HFFc6 (cell line): ENCODE data around the gene PTPRM. TPM values are rescaled to one million over a fixed set of nuclear protein-coding genes. Genes with fewer than 3 reads are reported as not detected.

Source experiments
- DNase-seq: peaks from one replicate; pipeline ENCODE4 v3.0.0-alpha.2; 2018
- H3K27ac Mint-ChIP-seq: 2 replicates; pipeline ENCODE4 v1.8.0; 2020; ENCODE audit warnings: mild to moderate bottlenecking, mixed read lengths
- H3K27me3 Mint-ChIP-seq: 2 replicates; pipeline ENCODE4 v1.8.0; 2021; ENCODE audit warnings: mild to moderate bottlenecking, moderate library complexity, mixed read lengths; ENCODE audit not compliant: insufficient read depth
- H3K36me3 Mint-ChIP-seq: 2 replicates; pipeline ENCODE4 v1.8.0; 2021; ENCODE audit warnings: low read depth, mixed read lengths
- H3K4me1 Mint-ChIP-seq: 2 replicates; pipeline ENCODE4 v1.8.0; 2020; ENCODE audit warnings: low read depth, mixed read lengths
- H3K4me3 Mint-ChIP-seq: 2 replicates; pipeline ENCODE4 v1.8.0; 2020; ENCODE audit warnings: mild to moderate bottlenecking, moderate library complexity, mixed read lengths
- H3K9me3 Mint-ChIP-seq: 2 replicates; pipeline ENCODE4 v1.8.0; 2020; ENCODE audit warnings: mild to moderate bottlenecking, mixed read lengths
- total RNA-seq, 6 experiments: library from RNA; stranded (reverse); fragmentation: NEBNext Ultra II Directional; extraction: Animal tissue kit (Norgen Biotek cat#: 25700); gene quantifications; 2 replicates in 1 of 6; 3 replicates in 5 of 6; pipeline ENCODE4 v1.2.3, GENCODE V29; 2021
- TF ChIP-seq, protein P1 (sequence below): fragments of 200-600 bp; sonication (generic); IDR thresholded peaks from 2 replicates; pipeline ENCODE4 v1.5.0; 2021; ENCODE audit warnings: antibody characterized with exemption, mild to moderate bottlenecking

Gene PTPRM
- total RNA-seq, 6 experiments from 2014 or later, result 39.4 to 49.8 (median 43.8) TPM

GRCh38 chr18:7824970-7825369 is 257.9 kb downstream of the PTPRM start:
- TF ChIP-seq, protein P1, sequence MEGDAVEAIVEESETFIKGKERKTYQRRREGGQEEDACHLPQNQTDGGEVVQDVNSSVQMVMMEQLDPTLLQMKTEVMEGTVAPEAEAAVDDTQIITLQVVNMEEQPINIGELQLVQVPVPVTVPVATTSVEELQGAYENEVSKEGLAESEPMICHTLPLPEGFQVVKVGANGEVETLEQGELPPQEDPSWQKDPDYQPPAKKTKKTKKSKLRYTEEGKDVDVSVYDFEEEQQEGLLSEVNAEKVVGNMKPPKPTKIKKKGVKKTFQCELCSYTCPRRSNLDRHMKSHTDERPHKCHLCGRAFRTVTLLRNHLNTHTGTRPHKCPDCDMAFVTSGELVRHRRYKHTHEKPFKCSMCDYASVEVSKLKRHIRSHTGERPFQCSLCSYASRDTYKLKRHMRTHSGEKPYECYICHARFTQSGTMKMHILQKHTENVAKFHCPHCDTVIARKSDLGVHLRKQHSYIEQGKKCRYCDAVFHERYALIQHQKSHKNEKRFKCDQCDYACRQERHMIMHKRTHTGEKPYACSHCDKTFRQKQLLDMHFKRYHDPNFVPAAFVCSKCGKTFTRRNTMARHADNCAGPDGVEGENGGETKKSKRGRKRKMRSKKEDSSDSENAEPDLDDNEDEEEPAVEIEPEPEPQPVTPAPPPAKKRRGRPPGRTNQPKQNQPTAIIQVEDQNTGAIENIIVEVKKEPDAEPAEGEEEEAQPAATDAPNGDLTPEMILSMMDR, result no peak
- Mint-ChIP-seq H3K36me3 (no peaks in the 10 kb centered on the region), H3K27ac (no peak overlapping the region), H3K27me3 (no peaks in the 10 kb centered on the region), H3K4me3 (no peak overlapping the region), H3K4me1 (no peaks in the 10 kb centered on the region), H3K9me3 (no peaks in the 10 kb centered on the region)
- DNase-seq, result no peak

GRCh38 chr18:7830468-7830867 is 263.4 kb downstream of the PTPRM start:
- TF ChIP-seq, protein P1, result no peak
- Mint-ChIP-seq H3K9me3 (no peaks in the 10 kb centered on the region), H3K27ac (no peak overlapping the region), H3K4me3 (no peak overlapping the region), H3K4me1 (no peaks in the 10 kb centered on the region), H3K36me3 (peaks cover 7% of the 10 kb centered on the region; the same call in 1 of the 2 replicates), H3K27me3 (no peaks in the 10 kb centered on the region; the same call in 1 of the 2 replicates)
- DNase-seq, result no peak

GRCh38 chr18:7839548-7839947 is 272.4 kb downstream of the PTPRM start:
- Mint-ChIP-seq H3K36me3 (peaks cover 17% of the 10 kb centered on the region), H3K27ac (no peak overlapping the region), H3K9me3 (peaks cover 10% of the 10 kb centered on the region), H3K27me3 (peaks cover 1% of the 10 kb centered on the region; the same call in 1 of the 2 replicates), H3K4me1 (peaks cover 22% of the 10 kb centered on the region), H3K4me3 (no peak overlapping the region)
- TF ChIP-seq, protein P1, result no peak
- no peak for DNase-seq

- Mint-ChIP-seq H3K9me3 (peaks cover 17% of the 10 kb centered on the region), H3K27ac (no peak overlapping the region), H3K36me3 (peaks cover 21% of the 10 kb centered on the region), H3K4me1 (peaks cover 22% of the 10 kb centered on the region), H3K4me3 (no peak overlapping the region), H3K27me3 (peaks cover 1% of the 10 kb centered on the region; the same call in 1 of the 2 replicates)
- TF ChIP-seq, protein P1, result no peak
- no peak for DNase-seq
These were observed 273.3 kb downstream of the PTPRM start for GRCh38 chr18:7840411-7840810.

GRCh38 chr18:7844017-7844416 is 276.9 kb downstream of the PTPRM start:
- Mint-ChIP-seq H3K4me1 (peaks cover 13% of the 10 kb centered on the region), H3K36me3 (peaks cover 20% of the 10 kb centered on the region), H3K4me3 (no peak overlapping the region), H3K27me3 (peaks cover under 1% of the 10 kb centered on the region), H3K27ac (peak overlapping the region; percentile 32; the same call in 1 of the 2 replicates), H3K9me3 (peaks cover 21% of the 10 kb centered on the region)
- DNase-seq, result no peak
- TF ChIP-seq, protein P1, result no peak

DNA sequence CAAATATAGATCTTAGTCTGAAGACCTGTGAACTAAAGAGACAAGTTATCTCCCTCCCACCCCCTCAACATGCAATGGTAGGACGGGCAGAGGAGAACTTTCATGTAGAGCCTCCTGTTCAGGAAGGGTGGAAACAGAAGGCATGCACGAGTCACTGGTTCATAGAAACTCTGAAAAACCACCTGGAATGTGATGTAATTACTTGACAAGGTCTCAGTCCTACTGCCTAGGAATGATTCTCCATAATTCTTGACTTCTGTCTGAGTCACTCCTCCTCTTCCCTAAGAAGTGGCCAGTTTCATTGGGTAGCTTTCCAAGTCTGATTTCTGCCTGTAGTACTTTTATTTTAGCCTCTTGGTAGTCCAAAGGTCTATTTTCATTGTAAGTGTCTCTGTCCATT is 277.3 kb downstream of the PTPRM start:
- peak; percentile 17 for DNase-seq
- TF ChIP-seq, protein P1, result no peak
- Mint-ChIP-seq H3K27me3 (no peaks in the 10 kb centered on the region; the same call in 1 of the 2 replicates), H3K27ac (peak overlapping the region; percentile 32; the same call in 1 of the 2 replicates), H3K4me1 (peaks cover 13% of the 10 kb centered on the region), H3K4me3 (no peak overlapping the region), H3K36me3 (peaks cover 20% of the 10 kb centered on the region), H3K9me3 (peaks cover 21% of the 10 kb centered on the region)
